Putamen (tissue), 1 donor: ENCODE data around the gene TADA2B.

ENCODE experiments used
- DNase-seq: peaks from one replicate; pipeline ENCODE4 v3.0.0-alpha.2; 2016; ENCODE audit warnings: low spot score

Gene TADA2B, protein sequence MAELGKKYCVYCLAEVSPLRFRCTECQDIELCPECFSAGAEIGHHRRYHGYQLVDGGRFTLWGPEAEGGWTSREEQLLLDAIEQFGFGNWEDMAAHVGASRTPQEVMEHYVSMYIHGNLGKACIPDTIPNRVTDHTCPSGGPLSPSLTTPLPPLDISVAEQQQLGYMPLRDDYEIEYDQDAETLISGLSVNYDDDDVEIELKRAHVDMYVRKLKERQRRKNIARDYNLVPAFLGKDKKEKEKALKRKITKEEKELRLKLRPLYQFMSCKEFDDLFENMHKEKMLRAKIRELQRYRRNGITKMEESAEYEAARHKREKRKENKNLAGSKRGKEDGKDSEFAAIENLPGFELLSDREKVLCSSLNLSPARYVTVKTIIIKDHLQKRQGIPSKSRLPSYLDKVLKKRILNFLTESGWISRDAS

DNA sequence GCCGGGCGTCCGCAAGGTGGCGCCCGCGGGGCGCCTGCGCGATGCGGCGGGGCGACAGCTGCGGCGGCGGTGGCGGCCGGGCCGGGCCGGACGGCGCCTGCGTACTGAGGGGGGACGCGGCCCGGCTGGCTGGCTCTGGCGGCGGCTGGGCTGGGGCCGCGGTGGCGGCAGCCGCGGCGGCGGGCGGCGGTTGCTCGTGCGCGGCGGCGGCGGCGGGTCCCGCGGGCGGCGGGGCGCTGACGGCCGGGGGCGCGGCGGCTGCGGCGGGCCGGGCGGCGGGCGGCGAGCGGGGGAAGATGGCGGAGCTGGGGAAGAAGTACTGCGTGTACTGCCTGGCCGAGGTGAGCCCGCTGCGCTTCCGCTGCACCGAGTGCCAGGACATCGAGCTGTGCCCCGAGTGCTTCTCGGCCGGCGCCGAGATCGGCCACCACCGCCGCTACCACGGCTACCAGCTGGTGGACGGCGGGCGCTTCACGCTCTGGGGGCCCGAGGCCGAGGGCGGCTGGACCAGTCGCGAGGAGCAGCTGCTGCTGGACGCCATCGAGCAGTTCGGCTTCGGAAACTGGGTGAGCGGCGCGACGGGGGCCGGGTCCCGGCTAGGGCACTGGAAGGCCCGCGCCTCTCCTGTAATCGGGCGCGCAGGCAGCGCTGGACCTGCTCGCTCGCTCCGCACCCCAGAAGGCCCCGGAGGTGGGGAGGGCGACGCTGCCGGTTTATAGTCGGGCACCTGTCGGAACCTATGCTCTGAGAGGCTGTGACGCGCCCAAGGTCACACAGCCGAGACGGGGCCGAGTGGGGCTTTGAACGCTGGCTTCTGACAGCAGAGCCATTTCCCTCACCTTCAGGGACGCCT lies at the start of gene TADA2B:
Gene TADA2B (plus strand): TSS at position 89 of the 853 bp plus-strand sequence. CDS start 208 bp downstream, at position 297.
- DNase-seq, result no peak

DNA sequence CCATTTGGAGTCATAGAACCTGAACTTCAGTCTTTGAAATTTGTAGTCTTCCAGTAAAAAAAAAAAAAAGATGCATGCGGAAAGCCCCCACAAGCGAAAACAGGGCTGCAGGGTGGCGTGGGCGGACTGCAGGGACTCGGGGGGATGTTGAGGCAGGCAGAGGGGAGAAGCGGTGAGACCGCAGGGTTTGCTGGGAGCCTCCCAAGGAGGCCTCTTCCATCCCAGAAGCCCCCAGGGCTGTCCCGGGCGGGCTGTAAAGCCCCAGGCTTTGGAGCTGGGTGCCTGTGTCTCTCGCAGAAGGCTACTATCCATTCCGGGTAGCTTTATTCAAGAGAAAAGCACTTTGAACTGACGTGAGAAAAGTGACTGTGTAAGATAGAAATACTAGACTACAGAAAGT lies 46.7 kb upstream of the TADA2B start:
- DNase-seq, result no peak

DNA sequence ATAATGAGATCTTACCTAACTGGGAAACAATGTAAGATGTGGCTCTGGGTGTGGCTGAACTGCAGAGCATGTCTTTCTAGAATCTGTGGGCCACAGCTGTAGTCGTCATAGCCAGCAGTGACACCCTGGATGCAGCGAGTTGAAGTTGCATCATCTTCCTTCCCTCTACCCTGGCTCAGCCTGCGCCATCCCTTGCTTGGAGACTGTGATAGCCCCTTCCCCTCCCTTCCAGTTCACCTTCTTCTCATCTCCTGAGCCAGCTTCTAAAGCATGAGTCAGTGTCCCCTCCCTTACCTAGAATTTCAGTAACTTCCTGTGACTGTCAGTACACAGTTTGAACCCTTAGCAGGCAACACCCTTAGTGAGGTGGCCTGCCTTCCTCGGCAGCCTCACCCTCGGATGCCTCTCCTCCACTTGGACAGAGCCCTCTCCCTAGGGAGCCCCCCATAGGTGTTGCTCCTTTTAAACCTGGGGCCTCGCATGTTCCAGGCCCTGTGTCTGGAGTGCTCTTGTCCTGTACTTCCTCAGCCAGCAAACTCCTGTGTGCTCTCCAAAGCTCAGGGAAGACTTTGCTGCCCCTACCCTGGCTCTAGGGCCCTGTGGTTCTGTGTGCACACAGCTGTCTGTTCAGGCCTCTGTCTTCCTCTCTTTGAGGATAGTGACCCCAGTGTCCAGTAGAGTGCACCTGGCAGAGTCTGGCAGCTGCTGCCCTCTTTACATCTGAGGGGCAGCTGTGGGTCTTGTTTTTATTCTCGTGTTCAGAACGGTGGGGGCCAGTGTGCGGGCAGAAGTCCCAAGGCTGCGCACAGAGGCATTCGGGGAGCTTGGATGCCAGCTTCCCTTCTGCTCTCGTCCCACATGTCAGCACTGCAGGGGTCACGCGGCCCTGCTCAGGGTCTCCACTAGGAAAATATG lies 43.7 kb upstream of the TADA2B start:
- no peak for DNase-seq

DNA sequence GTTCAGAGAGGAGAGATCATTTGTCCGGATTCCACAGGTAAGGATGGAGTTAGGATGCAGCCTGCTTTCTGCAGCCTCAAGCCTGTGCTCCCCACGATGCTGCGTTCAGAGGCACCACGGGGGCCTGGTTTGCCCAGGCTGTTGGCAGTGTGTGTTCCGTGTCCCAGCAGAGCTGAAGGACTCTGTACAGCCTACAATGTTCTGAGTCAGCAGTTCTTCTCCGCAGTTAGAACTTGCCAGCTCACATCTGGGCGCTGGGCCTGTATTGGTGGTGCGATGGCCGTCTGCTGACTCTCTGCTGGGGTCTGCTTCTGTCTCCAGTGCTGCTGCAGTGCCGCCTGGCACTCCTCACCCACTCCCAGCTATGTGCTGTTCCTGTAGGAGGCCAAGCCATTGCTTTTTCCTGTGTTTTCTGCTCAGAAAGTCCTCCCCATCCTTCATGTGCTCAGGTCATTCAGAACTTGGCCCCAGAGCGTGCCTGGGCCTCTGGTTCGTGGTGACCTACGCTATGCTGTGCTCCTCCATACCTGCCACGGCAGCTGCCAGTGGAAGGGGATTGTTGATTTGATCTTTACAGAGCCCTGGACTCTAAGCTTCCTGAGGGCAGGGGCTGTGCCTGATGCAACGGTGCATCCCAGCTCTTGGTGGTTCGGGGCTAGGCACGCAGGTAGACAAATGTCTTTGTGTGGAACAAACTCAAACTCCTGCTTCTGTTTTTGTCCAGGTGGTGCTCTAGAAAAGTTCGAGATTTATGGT lies 42.6 kb upstream of the TADA2B start:
- no peak for DNase-seq

DNA sequence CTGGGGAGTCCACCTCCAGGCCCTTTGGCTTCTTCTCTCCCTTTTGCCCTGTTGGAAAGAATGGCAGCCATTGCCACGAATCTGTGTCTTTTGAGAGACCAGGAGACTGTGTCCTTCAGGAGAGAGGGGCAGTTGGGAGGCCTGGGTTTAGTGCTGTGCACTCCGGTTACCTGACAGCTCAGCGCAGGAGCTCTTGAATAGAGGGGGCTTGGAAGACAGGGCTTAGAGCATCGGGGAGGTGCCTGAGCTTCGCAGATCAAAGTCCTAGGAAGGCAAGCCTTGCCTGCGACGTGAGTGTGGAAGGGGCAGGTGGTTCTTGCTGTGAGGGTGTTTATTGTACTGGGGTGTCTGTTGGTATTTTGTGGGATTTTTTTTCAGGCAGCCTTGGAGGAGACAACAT lies 41.9 kb upstream of the TADA2B start:
- no peak for DNase-seq

DNA sequence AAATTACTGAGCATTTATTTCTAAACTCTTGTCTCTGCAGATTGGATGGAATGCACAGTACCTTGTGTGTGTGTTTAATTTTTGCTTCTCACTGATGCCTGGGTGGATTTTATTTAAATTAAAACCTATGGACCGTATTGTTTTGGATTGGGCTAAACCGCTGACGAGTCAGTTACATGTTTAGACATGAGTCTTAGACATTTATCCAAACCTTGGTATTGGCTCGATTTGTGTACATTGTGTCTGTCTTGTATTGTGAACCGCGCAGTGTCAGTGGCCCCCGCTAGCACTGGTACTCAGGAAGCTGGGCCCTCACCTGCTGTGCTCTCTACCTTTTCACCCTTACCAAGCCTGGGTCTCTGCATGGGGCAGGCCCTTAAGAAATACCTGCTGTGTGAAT lies 40.8 kb upstream of the TADA2B start:
- DNase-seq, result no peak

DNA sequence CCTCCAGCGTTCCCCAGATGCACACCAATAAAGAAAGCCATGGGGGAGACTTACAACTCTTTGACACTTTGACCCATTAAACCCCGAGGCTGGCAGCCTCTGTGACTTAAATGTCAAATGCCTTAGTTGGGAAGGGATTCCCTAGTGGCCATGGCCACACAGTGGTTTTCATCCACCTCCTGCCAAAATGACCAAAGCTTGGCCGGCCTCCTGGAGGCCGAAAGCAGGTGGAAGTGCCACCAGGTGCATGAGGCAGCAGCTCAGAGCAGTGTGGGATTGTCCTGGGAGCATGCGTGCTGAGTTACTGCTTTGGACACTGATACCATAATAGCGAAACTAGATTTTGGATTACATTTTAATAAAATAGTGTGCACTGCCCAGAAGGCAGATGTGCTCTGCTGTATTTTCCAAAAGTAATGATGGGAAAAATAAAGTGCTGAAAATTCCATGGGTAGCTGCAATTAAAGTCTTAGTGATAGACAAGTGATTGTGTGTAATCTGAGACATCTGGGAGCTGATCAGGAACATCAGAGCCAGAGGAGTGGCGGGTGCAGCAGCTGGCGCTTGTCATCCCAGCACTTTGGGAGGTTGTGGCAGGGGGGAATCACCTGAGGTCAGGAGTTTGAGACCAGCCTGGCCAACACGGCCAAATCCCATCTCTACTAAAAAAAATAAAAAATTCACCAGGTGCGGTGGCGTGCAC lies 39.8 kb upstream of the TADA2B start:
- DNase-seq, result no peak

DNA sequence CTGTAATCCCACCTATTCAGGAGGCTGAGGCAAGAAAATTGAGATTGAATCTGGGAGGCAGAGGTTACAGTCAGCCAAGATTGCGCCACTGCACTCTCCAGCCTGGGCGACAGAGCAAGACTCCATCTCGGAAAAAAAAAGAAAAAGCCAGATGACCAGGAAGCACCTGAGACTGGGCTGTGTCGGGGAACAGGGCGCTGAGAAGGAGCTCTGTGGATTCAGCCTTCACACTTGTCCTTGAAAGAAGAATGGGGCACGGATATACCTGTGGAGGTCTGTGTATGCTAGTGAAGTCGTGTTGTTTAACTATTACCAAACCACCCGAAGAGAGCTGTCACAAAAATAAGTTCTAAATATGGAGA lies 39.3 kb upstream of the TADA2B start:
- no peak for DNase-seq

DNA sequence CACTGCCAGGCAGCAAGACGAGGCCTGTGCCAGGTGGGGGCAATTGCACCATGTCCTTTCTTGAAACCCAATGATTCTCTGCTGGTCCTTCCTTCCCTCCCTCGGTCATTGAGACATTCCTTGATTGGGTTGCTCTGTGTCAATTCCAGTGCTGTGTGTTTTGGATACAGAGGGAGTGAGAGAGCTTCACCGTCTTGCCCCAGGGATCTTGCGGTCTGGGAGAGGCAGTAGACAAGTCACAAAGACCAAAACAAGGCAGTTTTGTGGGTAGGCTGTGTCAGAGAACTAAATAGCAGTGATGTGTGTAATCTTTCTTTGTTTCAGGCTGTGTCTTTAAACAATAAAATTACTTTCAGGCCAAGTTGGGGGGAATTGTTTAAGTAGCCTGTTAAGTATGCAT lies 38.8 kb upstream of the TADA2B start:
- DNase-seq, result no peak

DNA sequence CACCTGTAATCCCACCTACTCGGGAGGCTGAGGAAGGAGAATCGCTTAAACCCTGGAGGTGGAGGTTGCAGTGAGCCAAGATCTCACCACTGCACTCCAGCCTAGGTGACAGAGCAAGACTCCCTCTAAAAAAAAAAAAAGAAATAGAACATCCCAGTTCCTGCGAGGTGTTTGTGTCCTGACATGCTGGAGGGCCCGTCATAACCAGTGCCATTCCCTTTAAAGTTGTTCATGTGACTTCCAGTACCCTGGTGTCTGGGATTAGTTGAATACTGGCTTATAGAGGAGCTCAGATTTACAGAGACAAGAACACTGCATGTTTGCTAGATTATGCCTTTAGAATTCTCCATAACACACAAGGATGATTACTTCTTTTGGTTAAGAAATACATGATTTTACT lies 37.6 kb upstream of the TADA2B start:
- no peak for DNase-seq

DNA sequence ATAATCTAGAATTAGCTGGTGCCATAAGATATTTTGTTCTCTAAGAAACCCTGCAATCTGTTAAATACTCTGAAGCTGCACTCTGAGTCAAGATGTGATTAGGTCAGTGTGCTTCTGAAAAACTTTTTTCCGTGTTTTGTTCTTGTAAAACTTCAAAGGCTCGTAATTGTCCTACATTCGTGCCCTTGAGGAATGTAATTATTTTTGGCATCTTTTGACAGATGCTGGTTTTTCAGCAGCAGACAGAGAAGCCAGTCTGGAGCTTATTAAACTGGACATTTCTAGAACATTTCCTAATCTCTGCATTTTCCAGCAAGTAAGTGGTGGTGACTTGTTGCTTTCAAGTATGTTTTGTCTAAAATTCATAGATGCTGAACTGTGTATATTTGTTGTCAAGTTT lies 36.8 kb upstream of the TADA2B start:
- no peak for DNase-seq

DNA sequence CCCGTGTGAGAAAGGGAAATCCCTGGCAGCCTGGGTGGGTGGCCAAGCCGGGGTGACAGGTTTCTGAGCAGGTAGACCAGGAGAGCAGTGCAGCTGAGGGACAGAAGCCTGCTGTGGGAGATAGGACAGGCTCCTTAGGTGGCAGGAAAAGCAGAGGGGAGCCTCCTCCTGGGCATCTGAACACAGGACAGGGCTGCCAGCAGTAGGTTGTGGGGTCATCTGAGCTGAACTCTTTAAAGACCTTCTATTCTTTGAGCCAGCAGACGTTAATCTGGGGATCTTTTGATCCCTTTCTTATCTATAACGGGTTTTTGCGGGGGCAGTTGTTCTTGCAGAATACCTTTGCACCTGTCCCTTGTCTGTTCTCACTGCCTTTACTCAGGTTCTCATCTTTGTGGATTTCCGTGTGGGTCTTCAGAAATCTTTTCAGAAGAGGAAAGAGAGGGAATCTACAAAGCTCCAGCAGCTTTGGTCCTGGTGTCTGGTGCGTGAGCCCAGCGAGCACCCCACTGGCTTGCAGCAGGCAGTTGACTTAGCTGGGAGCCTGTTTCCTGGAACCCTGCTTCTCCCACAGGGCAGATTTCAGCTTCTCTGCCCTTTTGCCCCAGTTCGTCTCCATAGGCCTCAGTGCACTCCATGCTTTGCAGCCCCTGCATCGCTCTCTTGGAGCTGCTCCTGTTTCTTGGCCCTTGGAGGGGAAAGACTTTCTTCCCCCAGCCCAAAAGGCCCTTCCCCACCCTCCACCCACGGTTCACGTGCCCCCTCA lies 35.8 kb upstream of the TADA2B start:
- no peak for DNase-seq

DNA sequence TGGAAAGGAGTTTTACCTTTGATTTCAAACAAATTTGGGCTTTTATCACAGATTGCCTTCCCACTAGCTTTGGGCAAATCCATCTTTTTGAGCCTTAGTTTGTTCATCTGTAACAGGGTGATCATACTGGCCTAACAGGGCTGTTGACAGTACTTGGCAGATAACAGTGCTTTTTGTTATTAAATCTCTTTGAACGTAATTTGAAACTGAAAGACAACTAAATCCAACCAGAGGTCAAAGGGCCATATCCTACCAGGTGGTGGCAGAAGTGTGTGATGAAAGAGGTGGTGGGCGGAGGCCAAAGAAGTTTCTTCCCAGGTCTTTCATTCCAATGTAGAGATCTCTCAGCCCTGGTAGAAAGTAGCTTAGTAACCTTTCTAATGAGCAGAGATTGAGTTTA lies 35.2 kb upstream of the TADA2B start:
- no peak for DNase-seq

DNA sequence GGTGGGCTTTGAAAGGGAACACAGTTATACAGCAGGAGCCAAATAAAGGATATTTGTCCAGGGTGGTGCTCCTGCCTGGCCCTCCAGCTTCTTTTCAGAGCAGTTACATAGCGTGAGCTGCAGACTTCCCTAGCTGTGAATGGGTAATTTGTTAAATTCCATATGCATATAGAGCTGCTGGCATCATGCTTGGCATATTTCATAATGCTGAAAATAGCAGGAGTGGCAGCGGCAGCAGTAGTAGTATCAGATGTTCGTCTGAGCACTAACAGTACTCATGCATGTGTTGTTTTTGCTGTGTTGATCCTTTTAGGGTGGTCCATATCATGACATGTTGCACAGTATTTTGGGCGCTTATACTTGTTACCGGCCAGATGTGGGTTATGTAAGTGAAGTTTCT lies 33.6 kb upstream of the TADA2B start:
- no peak for DNase-seq

DNA sequence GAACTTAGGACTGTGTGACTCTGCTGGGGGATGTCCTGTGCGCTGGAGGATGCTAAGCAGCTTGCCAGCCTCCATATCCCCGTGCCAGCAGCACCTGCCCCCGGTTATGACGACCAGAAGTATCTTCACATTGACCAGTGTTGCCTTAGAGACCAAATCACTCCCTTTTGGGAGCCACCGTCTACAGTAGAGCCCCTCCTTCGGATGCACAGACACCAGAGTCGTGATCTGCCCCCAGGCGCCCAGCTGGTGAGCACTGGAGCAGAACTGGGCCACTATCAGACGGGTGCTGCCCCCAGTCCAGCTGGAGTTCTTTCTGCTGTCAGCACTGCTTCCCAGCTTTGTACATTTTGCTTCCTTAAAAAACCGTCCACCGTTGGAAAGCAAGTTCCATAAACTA lies 30.0 kb upstream of the TADA2B start:
- no peak for DNase-seq

DNA sequence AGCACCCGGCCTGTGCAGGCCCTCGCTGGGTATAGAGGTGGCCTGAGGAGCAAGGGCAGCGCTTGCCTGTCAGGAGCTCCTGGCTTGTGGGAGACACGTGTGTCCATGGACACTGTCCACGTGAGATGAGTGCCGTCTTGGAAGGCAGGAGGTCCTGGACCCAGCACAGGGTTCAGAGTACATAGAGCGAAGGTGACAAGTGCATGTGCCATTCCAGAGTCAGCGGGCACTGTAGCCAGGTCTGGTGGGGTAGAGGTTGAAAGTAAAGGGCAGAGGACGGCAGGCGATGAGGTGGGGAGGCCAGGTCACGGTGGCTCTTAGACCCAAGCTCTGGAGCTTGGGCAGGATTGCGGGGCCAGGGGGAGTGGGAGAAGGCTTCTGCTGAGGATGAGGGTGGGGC lies 28.4 kb upstream of the TADA2B start:
- no peak for DNase-seq

DNA sequence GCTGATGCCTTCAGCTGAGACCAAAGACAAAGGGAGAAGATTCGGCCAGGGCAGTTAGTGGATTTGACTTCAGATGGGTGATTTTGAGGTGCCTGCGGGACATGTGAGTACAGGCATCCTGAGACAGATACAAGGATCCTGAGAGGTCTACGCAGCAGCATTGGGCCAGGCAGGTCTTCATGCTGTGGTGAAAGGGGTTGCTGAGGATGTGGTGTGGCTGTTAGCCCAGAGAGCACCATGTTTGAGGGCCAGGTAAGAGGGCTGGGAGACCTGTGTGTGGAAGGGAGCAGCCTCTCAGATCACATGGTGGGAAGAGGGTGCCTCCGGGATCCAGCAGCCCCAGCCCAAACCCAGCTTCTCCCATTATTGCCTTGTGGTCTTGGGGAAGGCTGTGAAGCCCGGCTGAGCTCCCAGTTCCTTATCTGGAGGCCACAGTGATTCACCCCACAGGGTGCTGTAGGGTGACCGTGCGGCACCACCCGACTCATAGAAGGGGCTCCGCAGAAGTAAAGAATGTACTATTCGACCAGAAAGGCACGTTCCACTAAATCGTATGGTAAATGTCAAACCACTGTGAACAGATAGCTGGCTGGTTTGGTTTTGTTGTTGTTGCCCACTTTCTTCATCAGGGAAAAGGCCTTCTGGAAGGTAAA lies 27.7 kb upstream of the TADA2B start:
- no peak for DNase-seq

DNA sequence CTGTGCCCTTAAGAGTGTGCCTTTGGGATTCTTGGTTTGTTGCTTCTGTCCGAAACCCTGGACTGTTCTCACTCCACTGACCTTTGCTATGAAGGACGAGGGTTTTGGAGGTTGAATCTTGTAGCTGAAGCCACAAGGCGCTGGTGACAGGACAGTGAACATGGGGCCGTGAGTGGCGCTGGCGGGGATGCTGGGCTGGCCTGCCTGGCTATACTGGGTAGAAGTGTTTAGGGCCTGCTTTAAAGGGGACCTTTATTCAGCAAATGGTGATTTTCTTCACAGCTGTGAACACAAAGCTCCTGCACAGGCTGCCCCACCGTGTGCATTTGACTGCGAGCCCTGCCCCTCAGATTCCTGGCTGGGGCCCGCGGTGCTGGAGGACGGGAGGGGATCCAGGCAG lies 27.1 kb upstream of the TADA2B start:
- DNase-seq, result no peak

DNA sequence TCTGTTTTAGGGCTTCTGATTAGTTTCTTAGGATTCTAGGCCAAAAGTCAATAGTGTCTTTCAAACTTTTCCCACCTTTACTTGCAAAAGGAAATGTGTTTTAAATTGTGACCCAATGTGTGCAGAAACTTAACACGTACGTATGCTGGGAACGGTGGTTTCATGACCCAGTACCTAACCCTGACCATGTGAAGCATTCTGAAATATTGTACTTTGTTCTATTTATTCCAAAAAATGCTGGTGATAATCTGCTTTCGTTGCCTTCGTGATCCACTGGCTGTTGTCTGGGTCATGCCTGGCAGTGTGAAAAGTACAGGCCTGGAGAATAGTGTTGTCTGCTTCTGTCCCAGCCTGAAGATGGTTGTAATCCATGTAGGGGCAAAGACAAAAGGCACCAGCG lies 26.7 kb upstream of the TADA2B start:
- no peak for DNase-seq
